ENCODE measurements around the gene CLSTN2.

GRCh38 chr3:140113996-140114788 is 179.2 kb downstream of the CLSTN2 start:
- TF ChIP-seq CTCF (IDR thresholded peaks at IDR 0.05; ENCODE audit: low read depth, low read length, poor library complexity, severe bottlenecking) (no peak), EZH2phosphoT487 (IDR thresholded peaks at IDR 0.05; ENCODE audit: borderline replicate concordance, low read length) (no peak)

All from DOHH2 (cell line).